ENCODE measurements around the gene ALDOA. TPM values are rescaled to one million over a fixed set of nuclear protein-coding genes. Genes with fewer than 3 reads are reported as not detected.
A peak's percentile ranks its signal among the peaks of the same experiment; 100 is the strongest.

Gene ALDOA
- polyA plus RNA-seq, 4 donors: 478 to 641 (median 500) TPM

DNA sequence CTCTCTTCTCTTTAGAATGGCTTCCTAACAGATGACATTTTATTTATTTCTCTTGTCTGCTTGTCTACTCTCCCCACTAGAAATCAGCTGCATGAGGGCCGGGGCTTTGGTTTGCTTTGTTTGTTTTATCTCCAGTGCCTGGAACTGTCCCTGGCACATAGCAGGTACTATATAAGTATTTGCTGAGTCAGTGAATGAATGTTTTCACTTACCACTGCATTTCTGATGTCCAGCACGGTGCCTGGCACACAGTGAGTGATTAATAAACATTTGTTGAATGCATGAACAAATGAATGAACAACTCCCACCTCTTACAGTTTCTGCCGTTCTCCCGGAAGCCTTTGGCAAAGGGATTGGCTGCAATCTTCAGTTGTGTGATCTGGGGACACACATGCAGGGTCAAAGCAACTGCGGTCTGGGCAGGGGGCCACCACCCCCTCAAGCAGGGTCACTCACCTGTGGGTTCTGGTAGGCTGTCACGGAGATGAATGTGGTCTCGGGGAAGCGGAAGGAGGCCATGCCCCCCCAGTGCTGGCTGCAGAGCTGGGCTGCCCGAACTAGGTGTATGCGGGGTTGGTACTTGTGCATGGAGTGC is 22.8 kb downstream of the ALDOA start:
- DNase-seq (ENCODE audit: low read depth in 4 of 4, low spot score in 3 of 4): no peak

DNA sequence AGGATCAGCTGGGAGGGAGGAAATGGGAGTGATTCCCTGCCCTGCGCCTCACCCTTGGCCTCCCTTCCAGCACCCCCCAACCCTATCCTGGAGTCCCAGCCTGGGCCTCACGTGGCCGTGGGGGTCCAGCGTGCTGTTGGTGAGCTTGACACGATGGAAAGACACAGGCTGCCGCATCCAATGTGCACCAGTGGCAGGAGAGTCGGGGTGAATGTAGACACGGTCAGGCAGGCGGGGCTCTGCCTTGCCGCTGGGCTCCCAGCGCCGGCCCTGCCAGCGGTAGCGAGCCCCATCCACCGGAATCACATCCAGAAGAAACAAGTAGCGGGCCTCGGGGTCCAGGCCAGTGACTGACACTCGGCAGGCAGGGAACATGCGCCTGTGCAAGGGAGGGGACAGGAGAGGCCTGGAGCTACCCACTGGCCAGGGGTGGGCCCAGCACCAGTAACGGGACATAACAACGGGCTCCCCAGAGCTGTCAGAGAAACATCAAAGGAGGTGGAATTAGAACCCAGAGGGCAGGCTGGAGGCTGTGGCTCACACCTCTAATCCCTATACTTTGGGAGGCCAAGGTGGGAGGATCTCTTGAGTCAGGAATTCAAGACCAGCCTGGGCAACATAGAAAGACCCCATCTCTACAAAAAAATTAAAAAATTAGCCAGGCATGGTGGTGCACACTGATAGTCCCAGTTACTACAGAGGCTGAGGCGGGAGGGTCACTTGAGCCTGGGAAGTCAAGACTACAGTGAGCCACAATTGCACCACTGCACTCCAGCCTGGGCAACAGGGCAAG is 23.5 kb downstream of the ALDOA start:
- no peak for DNase-seq (ENCODE audit: low read depth in 4 of 4, low spot score in 3 of 4)

DNA sequence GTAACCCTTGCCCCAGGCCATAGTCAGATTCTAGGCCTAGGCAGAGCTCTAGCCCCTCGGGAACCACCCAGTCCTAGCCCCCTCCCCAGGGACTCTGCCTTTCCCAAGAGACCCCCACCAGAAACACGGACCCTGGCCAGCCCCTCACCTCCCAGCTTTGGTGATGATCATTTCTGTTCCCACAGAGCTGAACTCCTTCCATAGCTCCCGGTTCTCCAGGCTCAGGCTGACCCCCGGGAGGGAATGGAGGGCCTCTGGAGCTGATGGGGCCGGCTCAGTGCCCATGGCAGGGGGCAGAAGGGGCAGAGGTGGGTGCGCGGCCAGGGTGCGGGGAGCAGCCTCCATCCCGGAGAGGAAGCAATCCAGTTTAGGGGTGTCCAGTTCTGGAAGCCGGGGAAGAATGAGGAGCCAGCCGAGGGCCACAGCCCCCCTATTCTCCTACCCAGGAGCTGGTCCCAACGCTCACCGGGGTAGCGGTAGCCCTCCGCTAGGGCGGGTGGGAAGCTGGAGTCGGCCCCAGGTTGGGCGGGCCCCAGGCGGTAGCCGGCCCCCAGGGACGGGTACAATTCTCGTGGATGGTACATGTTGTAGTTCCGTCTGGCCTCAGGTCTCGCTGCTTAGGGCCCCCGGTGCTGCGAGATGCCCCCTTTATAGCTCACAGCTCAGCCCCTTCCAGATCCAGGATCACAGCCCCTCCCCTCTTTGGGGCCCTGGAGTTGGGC is 25.2 kb downstream of the ALDOA start:
- no peak for DNase-seq (ENCODE audit: low read depth in 4 of 4, low spot score in 3 of 4)

DNA sequence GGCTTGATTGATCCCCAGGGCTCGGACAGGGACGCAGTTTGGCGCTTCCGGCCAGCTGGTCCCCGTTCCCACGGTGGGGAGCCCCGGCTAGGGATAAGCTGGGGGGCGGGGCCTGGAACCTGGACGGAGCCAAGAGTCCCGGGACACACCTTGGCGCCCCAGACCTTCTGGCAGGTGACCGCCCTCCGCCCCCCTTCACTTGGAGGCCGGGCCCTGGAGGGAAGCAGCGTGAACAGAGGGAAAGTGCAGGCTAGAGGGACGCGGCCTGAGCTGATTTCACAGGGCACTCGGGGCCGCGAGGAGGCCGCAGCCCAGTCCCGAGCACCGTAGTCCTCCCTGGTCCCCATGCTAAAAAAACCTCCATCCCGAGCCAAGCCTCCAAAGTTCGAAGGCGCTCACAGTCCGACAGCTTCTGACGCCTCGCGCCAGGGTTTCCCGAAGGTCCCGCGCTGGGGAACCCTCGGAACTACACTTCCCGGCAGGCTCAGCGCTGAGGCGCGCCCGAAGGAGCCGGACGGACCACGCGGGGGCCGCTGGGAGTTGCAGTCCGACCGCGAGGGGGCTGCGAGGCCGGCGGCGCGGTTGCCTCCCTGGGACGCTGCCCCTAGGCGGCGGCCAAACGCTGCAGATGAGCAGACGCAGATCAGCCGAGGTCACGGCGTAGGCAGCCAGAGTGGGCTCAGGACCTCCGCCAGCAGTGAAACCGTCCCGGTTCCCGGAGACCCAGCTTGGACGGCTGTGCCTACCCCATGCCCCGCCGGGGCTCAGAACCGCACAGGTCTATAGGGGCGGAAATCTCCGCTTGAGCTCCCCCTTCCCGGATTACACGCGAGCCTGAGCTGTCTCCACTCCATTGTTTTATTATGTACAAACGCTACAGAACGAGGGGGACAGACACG is 26.2 kb downstream of the ALDOA start, which contains the start of gene TBX6:
TSS of gene TBX6 (minus strand) at position 451 of the 899 bp plus-strand sequence. CDS start 731 bp downstream, outside the sequence.
- peak; percentile 76 to 88 (median 84) for DNase-seq (ENCODE audit: low read depth in 4 of 4, low spot score in 3 of 4)

DNA sequence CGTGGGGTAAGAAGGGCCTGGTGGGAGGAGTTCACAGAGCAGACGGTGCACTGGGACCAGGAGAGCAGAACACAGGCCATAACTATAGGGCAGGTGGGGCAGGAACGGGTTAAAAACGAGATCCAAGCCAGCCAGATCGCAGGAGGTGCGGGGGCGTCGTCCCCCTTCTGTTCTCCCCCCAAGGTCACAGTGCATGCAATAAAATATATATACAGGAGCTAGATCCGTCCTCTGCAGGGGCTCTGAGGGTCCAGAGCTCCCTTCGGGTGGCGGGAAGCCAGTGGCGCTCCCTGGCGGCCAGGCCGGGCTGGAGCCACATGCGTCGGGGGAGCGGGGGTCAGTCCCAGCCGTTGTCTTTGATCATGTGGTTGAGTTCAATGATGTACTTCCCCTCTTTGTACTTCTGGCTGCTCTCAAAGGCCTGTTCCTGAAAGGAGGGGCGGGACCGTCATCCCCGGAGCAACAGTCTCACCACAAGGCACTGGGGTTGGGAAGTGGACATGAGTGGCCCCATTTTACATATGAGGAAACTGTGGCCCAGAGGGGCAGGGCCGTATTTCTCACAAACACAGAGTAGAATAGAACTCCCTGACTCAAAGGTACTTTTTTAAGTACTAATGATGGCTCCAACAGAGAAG is 26.9 kb downstream of the ALDOA start:
- DNase-seq (ENCODE audit: low read depth in 4 of 4, low spot score in 3 of 4): peak in 2 of 4 donors; percentile 40 to 57

DNA sequence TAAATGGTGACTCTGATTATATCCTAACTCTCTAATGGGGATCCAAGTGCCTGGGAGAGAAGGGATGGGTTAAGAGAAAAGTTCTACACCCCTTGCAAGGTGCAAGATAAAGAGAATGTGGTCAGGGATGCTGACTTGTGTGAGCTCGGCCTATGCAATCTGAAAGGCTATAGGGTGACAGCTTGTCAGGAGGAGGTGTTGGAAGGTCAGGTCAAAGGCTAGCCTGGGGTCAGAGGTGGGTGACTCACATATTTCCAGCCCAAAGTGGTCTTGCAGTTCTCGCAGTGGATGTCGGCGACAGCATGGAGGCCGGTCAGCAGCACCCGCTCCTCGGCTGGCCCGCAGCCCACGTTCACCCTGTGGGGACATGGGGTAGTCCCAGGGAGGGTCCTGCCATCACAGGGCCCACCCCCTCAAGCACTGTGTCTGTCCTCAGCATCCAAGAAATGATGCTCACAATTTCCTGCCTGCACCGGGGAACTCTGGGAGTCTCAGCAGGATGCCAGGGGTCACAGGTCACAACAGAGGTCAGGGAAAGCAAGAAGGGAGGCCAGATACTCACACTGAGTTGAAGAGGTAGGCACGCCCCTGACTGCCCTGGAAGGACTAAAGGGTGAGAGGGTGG is 29.1 kb downstream of the ALDOA start:
- DNase-seq (ENCODE audit: low read depth in 4 of 4, low spot score in 3 of 4): no peak

DNA sequence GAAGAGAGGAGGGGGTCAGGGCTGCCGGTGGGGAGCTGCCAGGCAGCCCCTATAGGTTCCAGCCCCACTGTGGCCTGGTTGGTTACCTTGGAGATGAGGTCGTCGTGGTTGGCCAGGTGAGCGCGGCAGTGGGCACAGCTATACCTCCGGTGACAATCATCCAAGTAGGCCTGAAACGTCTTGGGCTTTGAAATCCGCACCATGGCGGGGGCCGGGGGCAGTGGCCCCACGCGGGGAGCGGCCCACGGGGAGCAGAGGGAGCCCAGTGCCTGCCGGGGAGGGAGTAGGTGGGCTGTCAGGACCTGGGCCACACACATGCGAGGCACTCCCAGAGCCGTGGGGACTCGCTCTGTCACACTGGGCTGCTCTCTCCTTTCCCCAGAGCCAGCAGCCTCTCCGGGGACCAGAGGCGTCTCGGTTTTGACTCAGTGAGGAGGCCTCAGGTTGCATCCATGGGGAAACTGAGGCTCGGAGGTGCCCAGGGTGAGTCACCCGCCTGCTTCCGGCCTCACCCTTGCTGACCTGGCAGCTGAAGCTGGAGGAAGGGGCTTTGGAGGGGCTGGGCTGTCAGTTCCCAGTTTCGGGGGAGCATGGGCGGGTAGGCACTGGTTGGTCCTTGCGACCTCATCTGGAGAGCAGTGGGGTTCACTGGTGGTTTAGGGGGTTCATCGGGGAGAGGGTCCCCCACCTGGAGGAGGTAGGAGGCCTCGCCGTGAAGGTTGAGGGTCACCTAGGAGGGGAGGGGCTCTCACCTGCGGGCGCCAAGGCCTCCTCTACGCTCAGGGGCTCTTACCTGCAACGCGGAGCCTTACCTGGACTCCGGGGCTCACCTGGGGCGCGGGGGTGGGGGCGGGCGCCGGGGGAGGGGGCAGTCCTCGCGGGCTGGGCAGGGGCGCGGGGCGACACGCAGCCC is 29.9 kb downstream of the ALDOA start:
- no peak for DNase-seq (ENCODE audit: low read depth in 4 of 4, low spot score in 3 of 4)

DNA sequence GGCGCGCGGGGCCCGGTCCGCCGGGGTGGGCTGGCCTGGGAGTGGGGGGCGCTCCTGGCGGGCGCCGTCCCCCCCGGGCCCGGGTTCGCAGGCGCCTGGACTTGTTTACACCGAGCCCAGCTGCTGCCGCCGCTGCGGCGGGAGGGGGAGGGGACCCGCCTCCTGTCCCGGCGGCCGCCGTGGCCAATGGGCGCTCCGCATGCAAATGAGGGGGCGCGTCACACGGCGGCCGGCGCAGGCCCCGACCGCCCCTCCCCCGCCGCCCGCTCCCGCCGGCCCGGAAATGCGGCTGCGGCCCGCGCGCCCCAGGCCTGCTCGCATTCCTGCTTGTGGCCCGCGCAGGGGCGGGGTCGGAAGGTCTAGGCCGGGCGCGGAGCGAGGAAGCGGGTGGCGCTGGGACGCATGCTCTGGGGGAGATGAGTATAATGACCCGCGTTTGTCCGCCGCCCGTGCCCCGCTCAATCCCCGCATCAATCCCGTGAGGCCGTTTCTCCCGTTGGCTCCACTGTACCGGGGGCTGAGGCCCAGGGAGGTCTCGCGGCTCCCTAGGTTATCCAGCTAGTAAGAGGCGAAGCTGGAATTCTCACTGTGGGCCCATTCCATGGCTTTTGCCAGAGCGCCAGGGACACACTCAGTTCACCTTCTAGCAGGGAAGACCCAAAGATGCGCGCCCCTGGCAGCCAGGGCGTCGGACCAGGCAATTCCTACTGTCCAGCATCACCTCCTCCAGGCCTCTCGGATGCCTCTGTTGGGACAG is 30.7 kb downstream of the ALDOA start, which contains the start of gene YPEL3:
TSS of gene YPEL3 (minus strand) at position 109 of the 757 bp plus-strand sequence. CDS start 731 bp downstream, outside the sequence.
- peak; percentile 74 to 84 (median 77) for DNase-seq (ENCODE audit: low read depth in 4 of 4, low spot score in 3 of 4)

DNA sequence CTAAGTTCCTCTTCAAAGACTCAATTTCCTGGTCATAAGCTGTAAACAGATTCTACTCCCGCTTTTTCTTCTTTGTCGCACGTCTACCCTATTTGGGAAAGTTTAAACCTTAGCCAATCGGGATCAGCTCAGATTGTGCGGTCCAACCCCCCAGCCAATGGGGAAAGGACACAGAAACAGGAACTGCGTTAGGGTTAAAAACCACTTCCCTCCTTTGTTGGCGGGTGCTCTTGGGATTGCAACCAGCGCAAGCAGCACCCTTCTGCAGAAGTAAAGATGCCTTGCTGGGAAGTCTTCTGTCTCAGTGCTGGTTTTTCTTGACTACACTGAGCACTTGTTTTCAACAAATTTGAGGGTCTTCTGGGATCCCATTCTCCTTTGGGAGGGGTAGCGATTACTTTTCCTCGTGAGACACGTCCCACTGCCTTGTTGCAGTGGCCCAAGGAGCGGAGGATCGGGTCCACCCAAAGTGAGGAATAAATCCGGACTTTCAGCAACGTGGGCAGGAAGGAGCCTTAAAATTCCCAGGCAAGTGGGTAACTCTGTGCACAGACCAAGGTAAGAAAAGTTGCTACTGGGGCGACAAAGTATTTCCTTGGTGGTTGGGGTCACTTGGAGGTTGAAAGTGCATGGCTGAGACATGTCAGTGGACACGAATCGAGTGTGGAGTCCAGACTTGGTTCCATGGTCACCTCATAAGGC is 31.5 kb downstream of the ALDOA start:
- DNase-seq (ENCODE audit: low read depth in 4 of 4, low spot score in 3 of 4): no peak

DNA sequence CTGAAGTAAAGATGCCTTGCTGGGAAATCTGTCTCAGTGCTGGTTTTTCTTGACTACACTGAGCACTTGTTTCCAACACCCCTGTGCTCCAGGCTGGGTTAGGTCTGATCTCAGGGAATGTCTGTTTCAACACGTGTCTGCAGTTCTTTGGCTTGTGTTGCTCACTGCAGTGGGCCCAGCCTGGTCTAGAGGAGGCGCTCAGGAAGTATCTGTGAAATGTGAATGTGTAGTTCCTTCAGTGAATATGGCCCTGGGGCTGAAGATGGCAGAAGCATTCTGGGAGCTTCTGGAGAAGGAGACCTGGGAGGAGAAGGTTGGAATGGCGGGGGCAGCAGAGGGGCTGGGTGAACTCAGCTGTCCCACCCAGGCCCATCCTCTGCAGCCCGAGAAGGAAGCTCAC is 38.5 kb downstream of the ALDOA start:
- no peak for DNase-seq (ENCODE audit: low read depth in 4 of 4, low spot score in 3 of 4)

DNA sequence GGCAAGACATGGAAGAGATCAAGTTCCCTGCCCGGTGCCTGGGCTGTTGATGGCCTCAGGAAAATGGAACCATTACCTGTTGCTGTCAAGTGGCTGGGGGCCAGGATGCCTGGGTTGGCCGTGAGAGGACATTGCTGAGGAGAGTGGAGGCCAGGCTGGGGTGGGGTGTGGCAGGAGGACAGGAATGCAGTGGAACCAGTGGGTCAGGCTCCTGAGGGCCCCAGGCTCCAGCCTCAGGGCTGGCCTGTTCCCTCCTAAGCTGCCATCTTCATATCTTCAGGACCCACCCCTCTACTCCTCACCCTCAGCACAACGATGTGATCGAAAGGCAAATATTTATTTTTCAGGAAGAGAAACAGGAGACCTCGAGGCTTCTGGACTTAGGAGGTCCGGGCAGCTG is 38.9 kb downstream of the ALDOA start:
- DNase-seq (ENCODE audit: low read depth in 4 of 4, low spot score in 3 of 4): no peak

DNA sequence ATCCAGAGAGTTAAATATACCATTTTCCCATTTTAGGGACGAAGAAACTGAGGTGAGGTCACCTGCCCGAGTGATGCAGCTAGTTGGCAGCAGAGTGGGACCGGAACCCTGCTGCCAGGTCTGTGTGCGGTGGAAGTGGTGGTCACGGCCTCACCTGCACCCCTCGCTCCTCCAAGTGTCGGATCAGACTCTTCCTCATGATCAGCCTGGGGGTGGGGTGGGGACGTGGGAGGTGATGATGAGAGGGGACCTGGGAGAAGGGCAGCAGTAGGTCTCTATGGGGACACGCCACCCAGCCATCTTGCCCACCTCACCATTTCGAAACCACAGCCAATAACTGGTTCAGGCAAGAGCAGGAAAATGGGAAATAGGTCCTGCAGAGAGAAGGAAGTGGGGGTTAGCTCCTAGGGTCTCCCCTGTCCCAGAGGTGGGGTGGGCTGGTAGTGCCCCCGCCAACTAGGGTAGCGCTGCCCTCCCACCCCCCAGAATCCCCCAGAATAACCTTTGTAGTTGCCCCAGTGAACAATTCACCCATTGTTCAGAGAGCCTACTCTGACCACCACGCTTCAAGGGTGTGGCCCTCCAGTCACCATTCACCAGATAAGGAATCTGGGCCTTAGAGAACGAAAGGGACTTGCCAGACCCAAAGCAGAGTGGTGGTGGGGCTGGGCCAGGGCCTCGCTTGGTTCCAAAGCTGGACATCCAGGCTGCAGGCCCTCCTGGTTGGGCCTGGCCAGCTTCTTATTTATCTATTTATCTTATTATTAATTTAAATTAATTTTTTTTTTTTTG is 42.7 kb downstream of the ALDOA start:
- DNase-seq (ENCODE audit: low read depth in 4 of 4, low spot score in 3 of 4): no peak

DNA sequence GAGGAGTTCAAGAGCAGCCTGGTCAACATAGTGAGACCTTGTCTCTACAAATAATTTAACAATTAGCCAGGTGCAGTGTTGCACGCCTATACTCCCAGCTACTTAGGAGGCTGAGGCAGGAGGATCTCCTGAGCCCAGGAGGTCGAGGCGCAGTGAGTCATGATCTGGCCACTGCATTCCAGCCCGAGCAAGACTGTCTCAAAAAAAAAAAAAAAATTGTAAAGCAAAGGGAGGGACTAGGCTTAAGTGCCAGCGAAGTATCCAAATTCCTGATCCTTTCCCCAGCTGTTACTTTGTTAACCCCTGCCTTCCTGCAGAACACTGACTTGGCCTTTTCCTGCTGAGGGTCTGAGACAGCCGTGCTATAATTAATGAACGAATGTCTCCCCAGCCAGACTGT is 45.1 kb downstream of the ALDOA start:
- DNase-seq (ENCODE audit: low read depth in 4 of 4, low spot score in 3 of 4): no peak

DNA sequence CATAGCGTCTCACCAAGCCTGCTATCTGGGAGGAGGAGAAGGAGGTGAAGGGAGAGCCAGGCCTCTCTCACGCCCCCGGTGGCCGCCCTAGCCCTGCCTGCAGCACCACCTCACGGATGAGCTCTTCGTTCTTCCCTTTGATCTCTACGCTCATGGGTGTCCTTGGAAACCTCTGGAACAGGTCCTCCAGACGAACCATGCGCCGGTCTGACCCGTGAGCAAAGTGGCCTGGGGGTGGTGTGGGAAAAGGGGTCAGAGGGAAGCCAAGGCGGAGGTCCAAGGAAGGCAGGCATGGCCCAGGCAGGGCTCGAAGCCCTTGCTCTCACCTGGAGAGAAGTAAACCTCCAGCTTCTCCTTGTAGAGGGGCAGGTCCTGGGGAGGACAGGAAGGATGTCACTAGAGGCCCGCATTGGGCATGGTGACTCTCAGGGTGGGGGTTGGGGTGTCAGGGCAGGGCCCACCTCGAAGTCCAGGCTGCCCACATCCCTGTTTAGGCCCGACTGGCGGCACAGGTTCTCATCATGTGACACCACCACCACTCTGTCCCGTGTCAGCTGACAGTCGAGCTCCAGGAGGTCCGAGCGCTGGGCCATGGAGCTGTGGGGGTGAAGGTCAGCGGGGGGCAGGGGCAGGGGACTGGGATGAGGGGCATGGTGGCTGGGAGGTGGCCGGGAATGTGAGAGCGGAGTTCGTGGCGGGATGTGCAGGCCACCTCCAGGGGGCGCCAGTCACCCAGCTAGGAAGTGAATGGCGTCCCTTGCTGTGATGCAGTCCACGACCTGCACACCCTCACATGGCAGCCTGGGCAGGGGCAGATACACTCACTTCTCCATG is 46.9 kb downstream of the ALDOA start:
- no peak for DNase-seq (ENCODE audit: low read depth in 4 of 4, low spot score in 3 of 4)

DNA sequence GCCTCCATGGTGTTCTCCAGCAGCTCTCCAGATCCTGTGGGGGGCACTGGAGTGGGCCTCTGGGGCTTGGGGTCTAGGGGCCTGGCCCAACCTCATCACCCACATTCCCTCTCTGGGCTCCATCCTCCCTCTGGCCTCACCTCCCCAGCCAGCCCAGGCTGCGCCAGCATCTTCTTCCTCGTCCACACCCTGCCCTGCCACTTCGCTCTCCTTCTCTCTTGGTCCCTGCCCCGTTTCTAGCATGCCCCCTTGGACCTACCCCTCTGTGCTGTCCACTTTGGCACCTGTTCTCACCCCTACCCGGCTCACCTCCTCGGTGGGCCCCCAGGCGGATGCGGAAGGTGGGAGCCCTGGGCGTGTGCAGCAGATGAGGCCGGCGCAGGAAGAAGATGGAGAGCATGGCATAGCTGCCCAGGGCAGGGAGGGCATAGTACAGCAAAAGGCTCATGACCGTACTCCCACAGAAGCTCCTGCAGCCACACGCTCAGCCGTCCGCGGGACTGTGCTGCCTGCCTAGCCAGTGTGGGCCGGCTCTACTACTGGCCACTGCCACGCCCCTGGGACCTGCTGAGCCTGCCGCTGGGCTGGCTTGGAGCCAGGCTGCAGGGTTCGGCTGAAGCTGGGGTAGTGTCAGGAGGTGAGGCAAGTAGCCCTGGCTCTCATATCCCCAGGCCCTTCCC is 47.6 kb downstream of the ALDOA start, which contains the start of gene GDPD3:
TSS of gene GDPD3 (minus strand) at position 507 of the 680 bp plus-strand sequence. CDS start at position 448, 59 bp downstream.
- no peak for DNase-seq (ENCODE audit: low read depth in 4 of 4, low spot score in 3 of 4)

All from right renal pelvis (tissue), 4 donors.